Breast epithelium (tissue), 4 donors: ENCODE results near the gene SNRPB. TPM values are rescaled to one million over a fixed set of nuclear protein-coding genes. Genes with fewer than 3 reads are reported as not detected.

Experiments used
- DNase-seq, 2 donors: peaks; one replicate each; pipeline ENCODE4 v3.0.0-alpha.2; 2019; ENCODE audit warnings: low spot score in 2 of 2
- H3K27ac ChIP-seq, 2 donors: fragments of 200-600 bp; sonication (generic) in 1 of 2; one replicate each; pipeline ENCODE4 v1.5.1; 2016 to 2019; ENCODE audit warnings: mild to moderate bottlenecking in 1 of 2
- H3K27me3 ChIP-seq, 2 donors: fragments of 200-600 bp; sonication (generic) in 1 of 2; one replicate each; pipeline versions ENCODE4 v1.5.1 to v1.6.0; 2017 to 2019; ENCODE audit warnings: control low read depth in 1 of 2, mild to moderate bottlenecking in 1 of 2
- H3K36me3 ChIP-seq: fragments of 200-600 bp; one replicate; pipeline ENCODE4 v1.5.1; 2019
- H3K4me1 ChIP-seq, 2 donors: fragments of 200-600 bp; sonication (generic); one replicate each; pipeline ENCODE4 v1.5.1; 2016 to 2019; ENCODE audit warnings: control low read depth in 1 of 2
- H3K4me3 ChIP-seq, 3 donors: fragments of 200-600 bp; sonication (generic); 1 replicate in 2 of 3; 2 replicates in 1 of 3; pipeline ENCODE4 v1.5.1; 2016 to 2019; ENCODE audit warnings: mild to moderate bottlenecking in 3 of 3, moderate library complexity in 2 of 3
- H3K9me3 ChIP-seq, 2 donors: fragments of 200-600 bp; sonication (generic) in 1 of 2; one replicate each; pipeline ENCODE4 v1.5.1; 2016 to 2019; ENCODE audit warnings: control low read depth in 1 of 2
- POLR2A ChIP-seq: fragments of 450-650 bp; IDR thresholded peaks from one replicate; pipeline ENCODE4 v1.6.1; 2016; ENCODE audit warnings: antibody characterized with exemption, mild to moderate bottlenecking, moderate library complexity
- POLR2AphosphoS5 ChIP-seq, 3 donors: sonication (generic); formaldehyde crosslinking; IDR thresholded peaks; one replicate each; pipeline ENCODE4 v1.6.1; 2017; ENCODE audit warnings: antibody characterized with exemption in 3 of 3
- intact Hi-C: fragments of 100-400 bp; cut with DNase I; formaldehyde crosslinking; loops from one replicate; pipeline ENCODE4 v1.15.1; 2023; ENCODE audit warnings: low total_unique reads
- total RNA-seq, 3 donors: library from RNA; depleted of rRNA; stranded (reverse); fragments of >200 nt; gene quantifications; one replicate each; pipeline ENCODE4 v1.1.0, GENCODE V29; 2016
- TF ChIP-seq, protein P1 (sequence below), 3 donors: fragments of 450-650 bp; IDR thresholded peaks; one replicate each; pipeline ENCODE4 v1.5.1; 2016 to 2017; ENCODE audit warnings: antibody characterized with exemption in 3 of 3, mild to moderate bottlenecking in 3 of 3, moderate library complexity in 3 of 3

The SNRPB gene
- total RNA-seq, 3 donors from 2014 or later = 124 to 207 (median 179) TPM

DNA sequence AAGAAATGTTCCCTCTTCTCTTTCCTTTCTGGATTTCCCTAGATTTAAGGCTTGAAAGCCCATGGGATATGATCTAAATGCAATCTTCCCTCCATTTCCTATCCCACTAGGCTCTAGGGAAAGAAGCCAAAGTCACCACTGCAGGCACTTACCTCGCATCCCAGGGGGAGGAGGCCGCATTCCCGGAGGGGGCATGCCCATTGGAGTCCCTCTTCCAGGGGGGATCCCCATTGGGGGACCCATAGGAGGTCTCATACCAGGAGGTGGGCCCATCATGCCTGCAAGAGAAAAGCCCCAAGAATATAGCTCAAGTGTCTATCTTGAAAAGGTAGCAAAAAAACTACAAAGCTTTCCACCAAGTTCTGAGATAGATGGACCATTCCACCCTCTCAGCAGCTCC lies 8.1 kb downstream of the SNRPB start:
- DNase-seq = no peak
- intact Hi-C loops = no loop called here
- no peaks in the 10 kb centered on the region for H3K9me3 ChIP-seq

DNA sequence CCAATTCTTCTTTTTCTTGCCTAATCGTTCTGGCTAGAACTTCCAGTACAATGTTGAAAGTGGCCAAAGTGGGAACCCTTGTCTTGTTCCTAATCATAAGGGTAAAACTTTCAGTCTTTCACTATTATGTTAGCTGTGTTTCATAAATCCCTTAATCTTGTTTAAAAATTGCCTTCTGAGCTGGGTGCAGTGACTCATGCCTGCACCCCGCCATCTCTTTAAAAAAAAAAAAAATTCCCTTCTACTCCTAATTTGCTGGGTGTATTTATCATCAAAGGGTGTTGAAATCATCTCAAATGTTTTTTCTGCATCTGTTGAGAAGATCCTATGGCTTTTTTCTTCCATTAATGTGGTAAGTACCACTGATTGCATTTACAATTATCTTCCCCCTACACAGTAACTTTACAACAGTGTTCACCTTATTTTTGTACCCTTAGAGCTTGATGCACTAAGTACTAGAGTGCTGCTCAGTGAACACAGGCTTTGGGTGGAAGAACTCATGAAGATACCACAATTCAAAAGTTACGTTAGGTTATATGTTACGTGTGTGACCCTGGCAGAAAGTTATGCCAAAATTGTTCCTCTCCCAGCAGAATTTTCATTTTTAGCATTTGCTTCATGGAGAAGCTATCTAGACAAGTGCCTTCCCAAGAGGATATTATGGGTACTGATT lies 9.7 kb downstream of the SNRPB start:
- Histone ChIP-seq H3K27me3 (no peaks in the 10 kb centered on the region), H3K27ac (no peak overlapping the region), H3K4me1 (no peaks in the 10 kb centered on the region), H3K9me3 (no peaks in the 10 kb centered on the region), H3K4me3 (no peak overlapping the region), H3K36me3 (peaks cover 20% of the 10 kb centered on the region)
- DNase-seq = no peak
- TF ChIP-seq POLR2AphosphoS5 (IDR thresholded peaks at IDR 0.05) = no peak
- TF ChIP-seq, protein P1, sequence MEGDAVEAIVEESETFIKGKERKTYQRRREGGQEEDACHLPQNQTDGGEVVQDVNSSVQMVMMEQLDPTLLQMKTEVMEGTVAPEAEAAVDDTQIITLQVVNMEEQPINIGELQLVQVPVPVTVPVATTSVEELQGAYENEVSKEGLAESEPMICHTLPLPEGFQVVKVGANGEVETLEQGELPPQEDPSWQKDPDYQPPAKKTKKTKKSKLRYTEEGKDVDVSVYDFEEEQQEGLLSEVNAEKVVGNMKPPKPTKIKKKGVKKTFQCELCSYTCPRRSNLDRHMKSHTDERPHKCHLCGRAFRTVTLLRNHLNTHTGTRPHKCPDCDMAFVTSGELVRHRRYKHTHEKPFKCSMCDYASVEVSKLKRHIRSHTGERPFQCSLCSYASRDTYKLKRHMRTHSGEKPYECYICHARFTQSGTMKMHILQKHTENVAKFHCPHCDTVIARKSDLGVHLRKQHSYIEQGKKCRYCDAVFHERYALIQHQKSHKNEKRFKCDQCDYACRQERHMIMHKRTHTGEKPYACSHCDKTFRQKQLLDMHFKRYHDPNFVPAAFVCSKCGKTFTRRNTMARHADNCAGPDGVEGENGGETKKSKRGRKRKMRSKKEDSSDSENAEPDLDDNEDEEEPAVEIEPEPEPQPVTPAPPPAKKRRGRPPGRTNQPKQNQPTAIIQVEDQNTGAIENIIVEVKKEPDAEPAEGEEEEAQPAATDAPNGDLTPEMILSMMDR (IDR thresholded peaks at IDR 0.05) = no peak
- no peak for TF ChIP-seq POLR2A
- intact Hi-C loops = no loop called here

More for the DNA sequence above, 8.1 kb downstream of the SNRPB start:
- Histone ChIP-seq H3K36me3 (peaks cover 20% of the 10 kb centered on the region), H3K4me3 (no peak overlapping the region), H3K4me1 (no peaks in the 10 kb centered on the region), H3K27ac (no peak overlapping the region), H3K27me3 (no peaks in the 10 kb centered on the region)
- TF ChIP-seq POLR2A = no peak
- no peak for TF ChIP-seq POLR2AphosphoS5 (IDR thresholded peaks at IDR 0.05)
- TF ChIP-seq, protein P1 (IDR thresholded peaks at IDR 0.05) = no peak

DNA sequence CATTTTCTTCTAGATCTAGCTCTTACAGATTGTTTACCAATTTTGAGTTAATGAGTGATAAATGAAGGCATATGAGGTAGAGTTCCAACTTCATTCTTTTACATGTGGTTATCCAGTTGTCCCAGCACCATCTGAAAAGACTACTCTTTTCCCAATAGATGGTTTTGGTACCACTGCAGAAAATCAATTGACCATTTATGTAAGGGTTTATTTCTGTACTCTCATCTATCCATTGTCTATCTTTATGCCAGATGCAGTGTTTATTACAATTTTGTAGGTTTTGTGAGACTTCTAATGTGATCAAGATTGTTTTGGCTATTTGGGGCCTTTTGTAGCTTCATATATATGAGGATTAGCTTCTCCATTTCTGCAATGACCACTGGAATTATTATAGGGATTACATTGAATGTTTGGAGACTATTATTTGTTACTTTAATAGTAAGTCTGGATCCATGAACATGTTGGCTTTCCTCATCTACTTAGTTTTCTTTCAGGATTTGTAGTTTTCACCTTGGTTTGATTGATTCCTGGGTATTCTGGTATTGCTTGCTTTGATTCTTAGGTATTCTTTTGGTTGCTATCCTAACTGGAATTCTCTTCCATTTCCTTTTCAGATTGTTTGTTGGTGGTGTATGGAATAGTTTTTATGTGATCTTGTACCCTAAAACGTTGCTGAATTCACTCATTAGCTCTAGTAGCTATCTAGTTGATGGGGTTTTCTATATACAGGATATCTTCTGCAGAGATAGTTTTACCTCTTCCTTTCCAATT lies 10.4 kb downstream of the SNRPB start:
- H3K9me3 ChIP-seq = no peaks in the 10 kb centered on the region
- TF ChIP-seq, protein P1 (IDR thresholded peaks at IDR 0.05) = no peak
- no peak for TF ChIP-seq POLR2A
- TF ChIP-seq POLR2AphosphoS5 (IDR thresholded peaks at IDR 0.05) = no peak
- H3K36me3 ChIP-seq = peaks cover 20% of the 10 kb centered on the region
- intact Hi-C loops = no loop called here
- H3K27me3 ChIP-seq = no peaks in the 10 kb centered on the region
- H3K4me1 ChIP-seq = no peaks in the 10 kb centered on the region
- no peak overlapping the region for H3K4me3 ChIP-seq
- H3K27ac ChIP-seq = no peak overlapping the region
- no peak for DNase-seq

DNA sequence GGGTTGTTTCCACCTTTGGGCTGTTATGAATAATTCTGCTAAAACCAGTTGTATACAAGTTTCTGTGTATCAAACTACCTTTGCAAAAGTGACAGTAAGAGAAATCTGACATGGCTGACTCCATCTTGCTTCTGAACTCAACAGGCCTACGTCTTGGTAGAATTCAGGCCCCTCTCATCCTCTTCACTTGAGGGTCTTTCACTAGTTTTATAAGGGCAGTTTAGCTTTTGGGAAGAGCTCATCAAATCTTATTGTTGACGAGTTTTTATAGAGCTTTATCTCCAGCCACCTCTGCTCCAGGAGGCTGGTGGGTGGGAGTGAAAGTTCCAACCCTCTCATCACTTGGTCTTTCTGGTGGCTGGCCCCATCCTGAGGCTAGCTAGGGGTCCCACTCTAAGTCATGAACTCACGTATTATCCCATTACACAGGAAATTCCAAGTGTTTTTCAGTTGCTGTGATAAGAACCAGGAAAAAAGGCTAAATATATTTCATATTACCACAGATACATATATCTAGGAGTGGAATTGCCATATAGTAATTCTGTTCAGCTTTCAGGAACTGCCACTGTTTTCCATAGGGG lies 11.6 kb downstream of the SNRPB start:
- Histone ChIP-seq H3K27me3 (no peaks in the 10 kb centered on the region), H3K4me3 (no peak overlapping the region), H3K27ac (no peak overlapping the region), H3K9me3 (no peaks in the 10 kb centered on the region), H3K4me1 (no peaks in the 10 kb centered on the region), H3K36me3 (peaks cover 16% of the 10 kb centered on the region)
- intact Hi-C loops = no loop called here
- DNase-seq = no peak
- TF ChIP-seq, protein P1 (IDR thresholded peaks at IDR 0.05) = no peak
- no peak for TF ChIP-seq POLR2A
- no peak for TF ChIP-seq POLR2AphosphoS5 (IDR thresholded peaks at IDR 0.05)
